H1 (cell line): ENCODE data around the gene MARK3. TPM values are rescaled to one million over a fixed set of nuclear protein-coding genes. Genes with fewer than 3 reads are reported as not detected.

Experiments
- CTCF ChIA-PET: fragments of 300-600 bp; sonication (Branson Sonifier 250); formaldehyde crosslinking; loops from one replicate; lab custom pipeline; 2021; ENCODE audit not compliant: partially characterized antibody; lab: Charles Lee
- POLR2A ChIA-PET: fragments of 300-600 bp; sonication (Branson Sonifier 250); formaldehyde crosslinking; loops from one replicate; lab custom pipeline; 2021; ENCODE audit warnings: inconsistent platforms; ENCODE audit not compliant: partially characterized antibody; lab: Charles Lee
- DNase-seq, 2 experiments: peaks; one replicate each; pipeline versions ENCODE4 v3.0.0 to v3.0.0-alpha.2; 2010 to 2022; ENCODE audit warnings: low spot score in 2 of 2, low read depth in 1 of 2, mixed read lengths in 1 of 2
- FAIRE-seq: peaks from 2 replicates; lab custom pipeline; 2011; peaks lifted over from hg19 to GRCh38; lab: Jason Lieb, UNC
- H2AFZ ChIP-seq: 2 replicates; pipeline ENCODE4 v1.8.1; 2012; ENCODE audit warnings: low read length, inconsistent platforms
- H2AK5ac ChIP-seq: 2 replicates; pipeline ENCODE4 v1.6.1; 2013; ENCODE audit warnings: low read depth, low read length
- H2BK120ac ChIP-seq: replicated peaks from 2 replicates; pipeline ENCODE3; 2013; ENCODE audit warnings: low read depth, low read length, inconsistent platforms
- H2BK12ac ChIP-seq: 2 replicates; pipeline ENCODE4 v1.6.1; 2013; ENCODE audit warnings: low read depth, low read length
- H2BK15ac ChIP-seq: 2 replicates; pipeline ENCODE4 v1.6.1; 2013; ENCODE audit warnings: low read length
- H2BK20ac ChIP-seq: 2 replicates; pipeline ENCODE4 v1.6.1; 2013; ENCODE audit warnings: low read length
- H2BK5ac ChIP-seq: 2 replicates; pipeline ENCODE4 v1.6.1; 2013; ENCODE audit warnings: low read depth, low read length
- H3K14ac ChIP-seq: 2 replicates; pipeline ENCODE4 v1.6.1; 2013; ENCODE audit warnings: inconsistent platforms; ENCODE audit not compliant: insufficient read length
- H3K18ac ChIP-seq: 2 replicates; pipeline ENCODE4 v1.6.1; 2013; ENCODE audit warnings: low read length; ENCODE audit errors: extremely low read depth
- H3K23ac ChIP-seq: 2 replicates; pipeline ENCODE4 v1.6.1; 2013; ENCODE audit warnings: inconsistent platforms; ENCODE audit not compliant: insufficient read length
- H3K23me2 ChIP-seq: 2 replicates; pipeline ENCODE4 v1.6.1; 2013; ENCODE audit warnings: low read depth, low read length
- H3K27ac ChIP-seq: 2 replicates; pipeline ENCODE4 v1.6.1; 2011; ENCODE audit warnings: low read depth, low read length, inconsistent platforms
- H3K27me3 ChIP-seq, 4 experiments: replicated peaks in 1 of 4; 1 replicate in 1 of 4; 2 replicates in 3 of 4; pipeline versions ENCODE4 v1.6.1 to v1.8.1; 2011 to 2013; ENCODE audit warnings: low read length in 3 of 4, mild to moderate bottlenecking in 3 of 4, inconsistent platforms in 2 of 4, mixed read lengths in 2 of 4, moderate library complexity in 1 of 4; ENCODE audit not compliant: control insufficient read depth in 3 of 4, insufficient read depth in 3 of 4; ENCODE audit errors: extremely low read depth in 1 of 4
- H3K36me3 ChIP-seq, 4 experiments: 2 replicates each; pipeline versions ENCODE4 v1.6.1 to v1.8.1; 2011 to 2013; ENCODE audit warnings: mild to moderate bottlenecking in 4 of 4, low read length in 3 of 4, moderate library complexity in 2 of 4, control low read depth in 1 of 4, inconsistent platforms in 1 of 4; ENCODE audit not compliant: insufficient read depth in 4 of 4, control insufficient read depth in 2 of 4
- H3K4ac ChIP-seq: replicated peaks from 2 replicates; pipeline ENCODE3; 2013; ENCODE audit warnings: low read length, low read depth, mixed read lengths, inconsistent platforms; ENCODE audit not compliant: insufficient read length
- H3K4me1 ChIP-seq, 4 experiments: replicated peaks in 1 of 4; 1 replicate in 1 of 4; 2 replicates in 3 of 4; pipeline versions ENCODE4 v1.6.1 to v1.8.1; 2011 to 2013; ENCODE audit warnings: low read length in 3 of 4, inconsistent platforms in 2 of 4, mixed read lengths in 1 of 4; ENCODE audit not compliant: insufficient read depth in 4 of 4, control insufficient read depth in 3 of 4
- H3K4me2 ChIP-seq, 2 experiments: 2 replicates each; pipeline versions ENCODE4 v1.6.1 to v1.8.1; 2011 to 2013; ENCODE audit warnings: low read depth in 2 of 2, low read length in 2 of 2, control low read depth in 1 of 2, inconsistent platforms in 1 of 2, mild to moderate bottlenecking in 1 of 2; ENCODE audit not compliant: insufficient read depth in 1 of 2
- H3K4me3 ChIP-seq, 4 experiments: fragments of 200-600, 300-600 bp in 1 of 4; sonication (generic), shearing (Covaris generic), sonication (Bioruptor Twin) in 1 of 4; 2 replicates each; pipeline versions ENCODE4 v1.5.1 to v1.8.1; 2011 to 2016; ENCODE audit warnings: low read length in 4 of 4, low read depth in 3 of 4, control low read depth in 2 of 4, inconsistent platforms in 2 of 4, mild to moderate bottlenecking in 2 of 4, mixed read lengths in 1 of 4, moderate library complexity in 1 of 4; ENCODE audit not compliant: insufficient read depth in 2 of 4; ENCODE audit errors: extremely low read depth in 1 of 4
- H3K56ac ChIP-seq: replicated peaks from 2 replicates; pipeline ENCODE3; 2013; ENCODE audit warnings: low read depth, mild to moderate bottlenecking, mixed read lengths, low read length, inconsistent platforms; ENCODE audit not compliant: insufficient read length
- H3K79me1 ChIP-seq: 2 replicates; pipeline ENCODE4 v1.6.1; 2013; ENCODE audit warnings: low read depth, low read length, control low read depth
- H3K79me2 ChIP-seq, 2 experiments: 2 replicates each; pipeline versions ENCODE4 v1.6.1 to v1.8.1; 2012 to 2013; ENCODE audit warnings: low read length in 2 of 2, mild to moderate bottlenecking in 2 of 2, inconsistent platforms in 1 of 2; ENCODE audit not compliant: insufficient read depth in 2 of 2, control insufficient read depth in 1 of 2
- H3K9ac ChIP-seq, 4 experiments: replicated peaks in 1 of 4; 1 replicate in 1 of 4; 2 replicates in 3 of 4; pipeline versions ENCODE4 v1.6.1 to v1.8.1; 2011 to 2013; ENCODE audit warnings: low read depth in 3 of 4, low read length in 3 of 4, control low read depth in 2 of 4, mild to moderate bottlenecking in 2 of 4, moderate library complexity in 2 of 4, inconsistent platforms in 1 of 4; ENCODE audit errors: extremely low read depth in 1 of 4
- H3K9me3 ChIP-seq, 2 experiments: 2 replicates each; pipeline versions ENCODE4 v1.6.1 to v1.8.1; 2012 to 2013; ENCODE audit warnings: mild to moderate bottlenecking in 2 of 2, moderate library complexity in 2 of 2, control low read depth in 1 of 2, inconsistent platforms in 1 of 2, low read depth in 1 of 2, low read length in 1 of 2, mixed read lengths in 1 of 2; ENCODE audit not compliant: insufficient read depth in 2 of 2
- H4K20me1 ChIP-seq, 2 experiments: replicated peaks in 1 of 2; 2 replicates each; pipeline versions ENCODE3 to v1.8.1; 2011 to 2013; ENCODE audit warnings: inconsistent platforms in 2 of 2, low read length in 2 of 2, mild to moderate bottlenecking in 1 of 2; ENCODE audit not compliant: insufficient read depth in 2 of 2, control insufficient read depth in 1 of 2
- H4K5ac ChIP-seq: 2 replicates; pipeline ENCODE4 v1.6.1; 2013; ENCODE audit warnings: low read length, low read depth, mixed read lengths, inconsistent platforms; ENCODE audit not compliant: insufficient read length
- H4K8ac ChIP-seq: 2 replicates; pipeline ENCODE4 v1.8.0; 2013; ENCODE audit warnings: mild to moderate bottlenecking, moderate library complexity, low read length, inconsistent platforms; ENCODE audit not compliant: insufficient read depth; ENCODE audit errors: extremely low read depth
- H4K91ac ChIP-seq: replicated peaks from 2 replicates; pipeline ENCODE3; 2013; ENCODE audit warnings: low read length, mixed read lengths, inconsistent platforms; ENCODE audit not compliant: insufficient read length
- ASH2L ChIP-seq: fragments of 200-600, 300-600 bp; sonication (generic); IDR thresholded peaks from one replicate; pipeline ENCODE4 v1.7.1; 2017; ENCODE audit warnings: low read length
- BRCA1 ChIP-seq: IDR thresholded peaks from 2 replicates; pipeline ENCODE4 v1.6.1; 2012; ENCODE audit warnings: low read depth, low read length, improper control_type of control experiment
- HDAC6 ChIP-seq: IDR thresholded peaks from one replicate; pipeline ENCODE4 v1.7.1; 2012; ENCODE audit warnings: low read depth, mild to moderate bottlenecking, inconsistent platforms, low read length, moderate library complexity
- KDM1A ChIP-seq: fragments of 200-600, 300-600 bp; sonication (generic); IDR thresholded peaks from 2 replicates; pipeline ENCODE4 v1.7.1; 2016; ENCODE audit warnings: mild to moderate bottlenecking, low read length, borderline replicate concordance
- POLR2A ChIP-seq, 2 experiments: IDR thresholded peaks; 1 replicate in 1 of 2; 2 replicates in 1 of 2; pipeline ENCODE4 v1.6.1; 2011; ENCODE audit warnings: low read depth in 2 of 2, low read length in 2 of 2, mild to moderate bottlenecking in 2 of 2; ENCODE audit errors: control extremely low read depth in 1 of 2
- SP2 ChIP-seq: IDR thresholded peaks from 2 replicates; pipeline ENCODE4 v1.6.1; 2012; ENCODE audit warnings: mild to moderate bottlenecking, low read length, inconsistent platforms
- WGBS, 2 experiments: shearing (Covaris generic) in 1 of 2; methylation state at CpG; one replicate each; pipeline versions ENCODE4 v1.1.6 to v1.1.7; 2013 to 2015; ENCODE audit warnings: low lambda C conversion rate in 2 of 2, mixed read lengths in 2 of 2, inconsistent platforms in 1 of 2, low coverage in 1 of 2, missing lambda C conversion rate in 1 of 2; ENCODE audit not compliant: insufficient replicate concordance in 2 of 2, insufficient coverage in 1 of 2, insufficient read length in 1 of 2; ENCODE audit errors: extremely low coverage in 1 of 2, missing lambda C conversion rate in 1 of 2; 5-methylcytosine and 5-hydroxymethylcytosine counted together
- polyA plus RNA-seq, 7 experiments: library from polyadenylated mRNA; depleted of rRNA in 3 of 7; stranded (reverse) in 5 of 7; unstranded in 2 of 7; fragments of >200 nt in 5 of 7; fragments of 200-250 nt in 2 of 7; gene quantifications; 1 replicate in 5 of 7; 2 replicates in 1 of 7; 4 replicates in 1 of 7; pipeline versions ENCODE4 v1.2.1 to v1.2.3, GENCODE V29; 2011 to 2013; ENCODE audit warnings: missing spikeins in 2 of 7, mixed read lengths in 2 of 7
- total RNA-seq: library from RNA; stranded (reverse); fragmentation: NEBNext Ultra II Directional; extraction: Animal tissue kit (Norgen Biotek cat#: 25700); gene quantifications from 2 replicates; pipeline ENCODE4 v1.2.1, GENCODE V29; 2021
- TF ChIP-seq, protein P1 (sequence below): IDR thresholded peaks from 2 replicates; pipeline ENCODE4 v1.6.1; 2011; ENCODE audit warnings: low read length, improper control_type of control experiment
- TF ChIP-seq, protein P2 (sequence below): IDR thresholded peaks from 2 replicates; pipeline ENCODE4 v1.6.1; 2011; ENCODE audit warnings: low read depth, mild to moderate bottlenecking, low read length; ENCODE audit not compliant: insufficient read depth

Gene MARK3
- total and polyA plus RNA-seq, 2 of the 8 experiments (the other 6 are each of a cell fraction or from before 2014, with no cell fraction given) = 39.4 to 76.9 TPM

DNA sequence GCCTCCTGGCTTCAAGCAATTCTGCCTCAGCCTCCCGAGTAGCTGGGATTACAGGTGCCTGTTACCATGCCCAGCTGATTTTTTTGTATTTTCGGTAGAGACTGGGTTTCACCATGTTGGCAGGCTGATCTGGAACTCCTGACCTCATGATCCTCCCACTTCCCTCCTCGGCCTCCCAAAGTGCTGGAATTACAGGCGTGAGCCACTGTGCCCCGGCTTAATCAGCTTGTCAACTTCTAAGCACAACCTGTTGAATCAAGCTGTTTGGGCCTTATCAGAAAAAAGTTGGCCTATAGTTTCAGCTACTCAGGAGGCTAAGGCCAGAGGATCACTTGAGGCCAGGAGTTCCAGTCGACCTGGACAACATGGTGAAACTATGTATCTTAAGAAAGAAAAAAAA, 7.9 kb downstream of the MARK3 start:
- Histone ChIP-seq H3K23me2 (no peaks in the 10 kb centered on the region), H4K20me1 (peaks cover 18 to 32% of the 10 kb centered on the region in 2 experiments), H2BK120ac (no peak overlapping the region), H4K91ac (no peak overlapping the region), H2BK5ac (no peak overlapping the region), H2BK12ac (no peak overlapping the region), H4K5ac (no peak overlapping the region), H3K4me3 (no peak overlapping the region), H3K27ac (no peak overlapping the region), H3K14ac (no peak overlapping the region), H3K18ac (no peak overlapping the region), H3K79me1 (peaks cover 5% of the 10 kb centered on the region), H3K56ac (no peak overlapping the region), H3K9ac (no peak overlapping the region), H2AK5ac (no peak overlapping the region), H3K79me2 (peaks cover 29 to 91% of the 10 kb centered on the region in 2 experiments), H3K4me2 (no peak overlapping the region), H3K23ac (no peak overlapping the region), H3K4me1 (peaks cover 0 to 6% (median 0%) of the 10 kb centered on the region in 4 experiments; a peak in 1 of 7 replicates), H3K4ac (no peak overlapping the region), H3K27me3 (no peaks in the 10 kb centered on the region), H3K36me3 (no peaks in the 10 kb centered on the region), H2AFZ (no peak overlapping the region), H2BK20ac (no peak overlapping the region), H4K8ac (no peak overlapping the region), H2BK15ac (no peak overlapping the region), H3K9me3 (no peaks in the 10 kb centered on the region)
- FAIRE-seq (no peak), DNase-seq (no peak)
- 89% methylated on average over 6 of the region's 6 CpGs; no CpG with 5 or more reads in 1 of the 2 experiments for WGBS, 2 experiments
- CTCF ChIA-PET = interaction anchor here (0.7 to 6.5 kb wide), 29 partner anchors 9 to 1073 kb away, joined by 3 to 35 read pairs (median 4); no protein-coding TSS in a partner anchor
- POLR2A ChIA-PET = interaction anchor here (0.9 to 3.9 kb wide), 4 partner anchors 10 to 56 kb away, joined by 3 to 26 read pairs (median 5); no protein-coding TSS in a partner anchor
- TF ChIP-seq, protein P1, sequence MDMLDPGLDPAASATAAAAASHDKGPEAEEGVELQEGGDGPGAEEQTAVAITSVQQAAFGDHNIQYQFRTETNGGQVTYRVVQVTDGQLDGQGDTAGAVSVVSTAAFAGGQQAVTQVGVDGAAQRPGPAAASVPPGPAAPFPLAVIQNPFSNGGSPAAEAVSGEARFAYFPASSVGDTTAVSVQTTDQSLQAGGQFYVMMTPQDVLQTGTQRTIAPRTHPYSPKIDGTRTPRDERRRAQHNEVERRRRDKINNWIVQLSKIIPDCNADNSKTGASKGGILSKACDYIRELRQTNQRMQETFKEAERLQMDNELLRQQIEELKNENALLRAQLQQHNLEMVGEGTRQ = no peak
- TF ChIP-seq POLR2A (IDR thresholded peaks at IDR 0.05; ENCODE audit: control extremely low read depth in 1 of 2, low read depth in 2 of 2, low read length in 2 of 2) (no peak), SP2 (no peak), ASH2L (no peak), BRCA1 (no peak), KDM1A (no peak), HDAC6 (no peak)
- TF ChIP-seq, protein P2, sequence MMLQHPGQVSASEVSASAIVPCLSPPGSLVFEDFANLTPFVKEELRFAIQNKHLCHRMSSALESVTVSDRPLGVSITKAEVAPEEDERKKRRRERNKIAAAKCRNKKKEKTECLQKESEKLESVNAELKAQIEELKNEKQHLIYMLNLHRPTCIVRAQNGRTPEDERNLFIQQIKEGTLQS = no peak
